HG03280 (cell line): ENCODE results near the gene MYB.

ENCODE experiments used
- ATAC-seq: cut with Tn5 transposase; IDR thresholded peaks from one replicate; pipeline ENCODE4 v1.9.1; 2021; ENCODE audit warnings: mild to moderate bottlenecking, moderate library complexity; ENCODE audit not compliant: unreplicated experiment

The MYB gene

GRCh38 chr6:135185483-135185882, 4.4 kb downstream of the MYB start:
- ATAC-seq, result no peak

- no peak for ATAC-seq
These were observed 5.1 kb downstream of the MYB start for GRCh38 chr6:135186255-135186654.

DNA sequence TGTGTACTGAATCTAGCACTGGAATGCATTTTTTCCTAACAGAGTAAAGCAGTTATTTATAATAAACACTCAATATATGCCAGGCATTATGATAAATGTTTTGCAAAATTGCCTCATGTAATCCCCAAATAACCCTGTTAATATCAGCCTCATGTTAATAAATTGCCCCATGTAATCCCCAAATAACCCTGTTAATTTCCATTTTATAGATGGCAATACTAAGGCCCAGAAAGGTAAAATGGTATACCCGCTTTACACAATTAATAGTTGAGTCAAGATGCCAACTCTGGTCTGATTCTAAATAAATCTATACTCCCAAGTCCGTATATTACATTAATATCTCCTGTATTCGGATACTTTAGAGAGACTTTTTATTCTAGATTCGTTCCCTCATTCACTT, 6.3 kb downstream of the MYB start:
- no peak for ATAC-seq

- no peak for ATAC-seq
These were observed 7.6 kb downstream of the MYB start for GRCh38 chr6:135188718-135189117.

DNA sequence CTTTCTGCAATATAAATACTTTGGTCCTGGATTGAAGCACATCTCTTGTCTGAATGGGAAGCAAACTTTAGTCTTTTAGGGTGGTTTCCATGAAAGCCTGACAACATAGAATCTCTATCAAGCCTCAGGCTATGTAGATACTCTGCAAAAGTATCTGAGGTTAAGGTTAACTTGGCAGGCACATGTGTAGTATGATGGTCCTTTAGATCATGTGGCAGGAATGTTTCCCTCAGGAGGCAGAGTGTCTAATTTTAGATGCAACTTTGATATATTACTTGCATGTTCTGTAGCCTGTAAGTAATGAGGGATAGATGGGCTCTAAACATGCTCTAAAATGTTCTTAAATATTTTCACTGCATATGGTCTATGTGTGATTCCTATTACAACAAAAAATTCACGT, 8.2 kb downstream of the MYB start:
- no peak for ATAC-seq

DNA sequence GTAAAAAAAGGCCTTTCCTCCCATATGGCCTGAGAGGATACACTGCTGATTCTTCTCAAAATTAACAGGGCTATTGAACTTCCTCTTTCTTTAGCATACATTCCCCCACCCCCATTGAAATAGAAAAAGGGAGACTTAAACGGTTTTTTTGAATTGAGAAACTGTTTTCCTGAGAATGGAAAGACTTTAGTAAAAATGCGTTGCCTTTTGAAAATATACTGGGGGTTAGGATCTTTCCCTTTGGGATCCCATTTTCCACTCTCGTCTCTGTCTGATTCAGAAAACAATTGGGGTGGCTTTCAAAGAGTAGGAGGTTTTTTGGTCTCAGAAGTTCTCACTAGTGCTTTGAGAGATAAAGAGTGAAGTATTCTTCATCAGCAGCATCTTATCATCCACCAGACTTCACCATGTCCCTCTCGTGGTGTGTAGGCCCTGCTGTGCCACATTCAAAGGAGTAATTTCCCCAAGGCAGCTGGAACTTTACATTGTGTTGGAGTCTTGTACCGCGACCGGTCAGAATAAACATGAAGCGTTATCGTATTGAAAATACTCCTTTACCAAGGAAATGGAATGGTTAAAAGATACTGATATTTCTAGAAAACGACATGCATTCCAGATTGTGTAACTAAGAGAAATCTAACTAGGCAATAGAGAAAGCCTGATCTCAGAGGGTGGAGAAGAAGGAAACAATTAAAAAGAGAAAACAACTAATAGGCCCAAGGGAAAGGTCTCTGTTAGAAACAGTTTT, 10.6 kb downstream of the MYB start:
- ATAC-seq, result no peak

- no peak for ATAC-seq
These were observed 11.4 kb downstream of the MYB start for GRCh38 chr6:135192256-135193174.

- no peak for ATAC-seq
These were observed 12.1 kb downstream of the MYB start for GRCh38 chr6:135193221-135193620.

DNA sequence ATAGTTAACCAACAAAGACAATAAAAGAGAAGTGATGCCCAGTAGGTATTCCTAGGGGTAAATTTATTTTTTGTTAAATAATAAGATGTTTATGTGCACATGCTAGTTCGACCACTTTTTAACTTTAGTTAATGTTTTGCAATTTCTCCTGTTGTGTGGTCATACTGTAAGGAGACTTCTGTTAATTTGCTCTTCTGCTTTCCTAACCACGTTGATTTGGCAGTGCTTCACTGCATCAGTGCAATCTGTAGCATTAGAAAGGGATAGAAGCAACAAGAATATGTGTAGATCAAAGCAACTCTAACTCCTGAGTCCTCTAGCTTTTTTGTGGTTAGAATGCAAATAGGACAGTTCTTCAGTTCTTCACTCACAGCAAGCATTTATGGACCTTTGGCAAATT, 13.9 kb downstream of the MYB start:
- ATAC-seq, result no peak

DNA sequence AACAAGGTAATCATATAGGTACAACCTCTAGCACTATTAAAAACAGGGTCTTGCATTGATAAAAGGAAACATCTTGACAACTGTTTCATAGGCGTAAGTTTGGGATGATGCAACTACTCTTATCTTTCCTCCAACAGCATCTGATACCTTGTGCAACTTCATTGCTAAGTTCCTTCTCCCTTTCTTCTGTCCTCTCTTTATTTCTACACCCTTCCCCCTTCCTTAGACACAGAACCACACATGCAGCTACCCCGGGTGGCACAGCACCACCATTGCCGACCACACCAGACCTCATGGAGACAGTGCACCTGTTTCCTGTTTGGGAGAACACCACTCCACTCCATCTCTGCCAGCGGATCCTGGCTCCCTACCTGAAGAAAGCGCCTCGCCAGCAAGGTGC, 14.4 kb downstream of the MYB start:
- no peak for ATAC-seq

DNA sequence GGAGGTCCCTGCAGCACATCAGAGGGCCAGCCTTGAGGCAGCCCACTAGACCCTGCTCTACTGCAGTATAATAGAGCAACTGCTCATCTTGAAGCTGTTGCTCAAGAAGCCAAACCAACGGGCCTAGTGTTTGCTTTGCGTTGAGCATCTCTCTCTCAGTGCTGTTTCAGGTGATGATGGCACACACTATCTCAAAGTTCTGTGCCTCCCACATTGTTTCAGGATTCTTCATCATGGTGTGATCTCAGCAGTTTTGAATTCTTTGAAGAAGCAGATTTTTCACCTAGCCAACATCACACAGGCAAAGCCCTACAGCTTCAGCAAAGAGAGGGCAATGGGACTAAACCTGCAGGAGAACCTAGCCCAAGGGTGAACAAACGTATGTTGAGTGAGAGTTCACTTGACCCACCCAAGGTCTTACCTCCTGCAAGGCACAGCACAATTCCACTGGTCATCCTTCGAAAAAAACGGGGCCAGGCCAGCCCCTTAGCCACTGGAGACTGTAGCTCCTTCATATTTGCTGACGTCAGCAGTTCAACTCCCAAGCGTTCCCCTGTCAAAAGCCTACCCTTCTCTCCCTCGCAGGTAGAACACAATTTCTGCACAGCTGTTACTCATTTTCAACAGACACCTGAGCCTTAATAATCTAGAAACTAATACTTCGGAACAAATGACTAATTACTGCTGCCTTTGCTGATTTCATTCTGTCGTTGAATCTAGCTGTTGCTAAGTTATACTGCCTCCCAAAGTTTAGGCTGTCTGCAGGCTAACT, 15.8 kb downstream of the MYB start:
- no peak for ATAC-seq

DNA sequence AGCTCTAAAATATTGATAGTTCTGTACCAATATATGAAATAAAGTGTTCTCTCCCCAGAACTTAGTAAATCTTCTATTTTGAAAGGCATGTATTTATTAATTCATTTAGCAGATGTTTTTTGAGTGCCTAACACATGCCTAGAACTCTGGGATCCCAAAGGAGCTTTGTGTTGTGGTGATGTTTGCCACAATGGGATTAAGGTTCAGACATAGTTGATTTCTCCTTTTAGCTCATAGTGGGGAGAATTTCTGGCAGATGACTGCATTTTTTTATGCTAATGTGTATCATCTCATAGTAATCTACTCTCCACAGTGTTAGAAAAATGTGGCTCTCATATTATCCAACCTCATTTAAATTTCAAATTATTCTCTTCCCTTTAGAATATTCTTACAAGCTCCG, 21.7 kb downstream of the MYB start:
- no peak for ATAC-seq

DNA sequence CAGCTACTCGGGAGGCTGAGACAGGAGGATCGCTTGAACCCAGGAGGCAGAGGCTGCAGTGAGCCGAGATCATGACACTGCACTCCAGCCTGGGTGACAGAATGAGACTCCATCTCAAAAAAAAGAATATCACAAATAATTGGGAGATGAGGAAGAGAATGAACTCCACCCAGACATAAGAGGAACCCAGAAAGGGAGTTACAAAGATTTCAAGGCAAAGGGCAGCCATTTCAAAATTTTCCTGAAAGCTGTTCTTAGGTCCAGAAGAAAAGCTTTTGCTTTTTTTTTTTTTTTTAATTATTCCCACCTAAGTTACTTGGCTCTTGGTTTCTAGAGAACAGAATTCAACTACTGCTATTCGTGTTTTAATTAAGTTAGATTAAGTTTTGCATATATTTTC, 23.8 kb downstream of the MYB start:
- no peak for ATAC-seq

GRCh38 chr6:135209803-135210202, 28.7 kb downstream of the MYB start:
- ATAC-seq, result no peak

- no peak for ATAC-seq
These were observed 29.7 kb downstream of the MYB start for GRCh38 chr6:135210632-135211305.

DNA sequence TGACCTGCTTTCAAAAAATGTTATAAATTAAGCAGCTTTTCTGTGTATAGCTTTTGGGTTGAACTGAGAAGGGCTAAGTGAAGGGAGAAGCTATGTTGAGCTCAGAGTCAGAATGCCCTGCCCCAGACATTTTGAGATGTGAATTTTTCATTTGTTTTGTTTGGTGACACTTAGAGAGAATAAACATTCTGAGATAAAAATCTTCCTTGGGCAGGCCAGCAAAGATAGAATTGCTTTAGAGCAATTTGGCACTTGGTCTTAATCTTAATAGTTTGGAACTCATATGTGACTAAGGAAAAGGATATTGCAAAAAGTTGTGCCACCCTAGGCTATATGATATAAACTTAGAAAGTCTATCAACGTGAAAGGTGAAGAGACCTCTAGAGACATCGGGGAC, 30.2 kb downstream of the MYB start:
- no peak for ATAC-seq

GRCh38 chr6:135212020-135212806, 31.1 kb downstream of the MYB start:
- ATAC-seq, result no peak

GRCh38 chr6:135212935-135213334, 31.8 kb downstream of the MYB start:
- no peak for ATAC-seq

DNA sequence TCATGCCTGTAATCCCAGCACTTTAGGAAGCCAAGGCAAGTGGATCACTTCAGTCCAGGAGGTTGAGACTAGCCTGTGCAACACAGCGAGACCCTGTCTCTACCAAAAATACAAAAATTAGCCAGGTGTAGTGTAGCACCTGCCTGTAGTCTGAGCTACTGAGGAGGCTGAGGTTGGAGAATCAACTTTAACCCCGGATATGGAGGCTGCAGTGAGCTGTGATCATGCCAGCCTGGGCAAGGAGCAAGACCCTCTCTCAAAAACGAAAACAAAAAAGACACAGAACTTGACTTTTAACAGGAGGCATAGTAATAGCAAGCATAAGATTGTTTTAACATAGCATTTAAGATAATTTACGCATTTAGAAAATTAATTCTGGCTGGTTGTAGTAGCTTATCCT, 32.5 kb downstream of the MYB start:
- no peak for ATAC-seq

- no peak for ATAC-seq
These were observed 34.1 kb downstream of the MYB start for GRCh38 chr6:135215160-135215559.
